Inferior parietal cortex (tissue), 1 donor: ENCODE measurements around the gene HES2.
"Not testable (repeated sequence)": the region's sequence is repeated elsewhere in the genome, so short reads cannot be mapped to it uniquely, and the experiment has no call there.

Experiments used
- DNase-seq: peaks from one replicate; pipeline ENCODE4 v3.0.0-alpha.2; 2016; ENCODE audit errors: extremely low spot score

Gene HES2

GRCh38 chr1:6419804-6420453 lies at the start of gene HES2:
HES2 (minus strand) TSS chr1:6419919; CDS start chr1:6419820, 99 bp downstream.
- no peak for DNase-seq

DNA sequence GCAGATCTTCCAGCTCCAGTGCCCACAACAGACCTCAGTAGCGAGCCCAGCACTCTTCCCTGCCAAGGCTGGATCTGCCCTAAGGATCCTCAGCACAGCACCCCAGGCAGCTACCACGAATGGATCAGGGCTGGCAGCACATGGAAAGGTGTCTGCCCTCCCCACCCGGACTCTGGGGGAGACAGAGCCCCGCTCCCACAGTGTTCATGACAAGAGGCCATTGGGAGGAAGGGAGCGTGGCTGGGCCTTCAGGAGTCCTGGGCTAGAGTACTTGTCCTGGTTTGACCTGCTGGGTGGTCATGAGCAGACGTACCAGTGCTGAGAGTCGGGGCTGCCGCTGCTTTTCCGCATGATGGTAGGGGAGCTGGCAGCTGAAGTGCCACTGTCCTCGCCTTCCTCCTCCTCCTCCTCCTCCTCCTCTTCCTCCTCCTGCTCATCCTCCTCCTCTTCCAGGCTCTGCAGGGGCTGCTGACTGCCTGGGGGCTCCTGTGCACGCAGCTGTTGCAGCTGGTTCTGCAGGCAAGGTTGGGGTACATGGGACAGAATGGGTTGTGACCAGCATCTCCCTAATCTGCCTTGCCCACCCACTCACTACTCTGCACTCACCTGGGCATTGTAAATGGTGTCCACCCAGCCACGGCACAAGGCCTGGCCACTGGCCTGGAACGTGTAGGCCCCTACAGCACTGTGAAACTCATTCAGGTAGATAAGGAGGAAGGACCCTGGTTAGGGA lies 49.2 kb upstream of the HES2 start:
- DNase-seq: no peak

- DNase-seq: no peak
Observed at GRCh38 chr1:6467744-6468688, 48.3 kb upstream of the HES2 start.

GRCh38 chr1:6467224-6467623 lies 47.5 kb upstream of the HES2 start:
- DNase-seq: no peak

DNA sequence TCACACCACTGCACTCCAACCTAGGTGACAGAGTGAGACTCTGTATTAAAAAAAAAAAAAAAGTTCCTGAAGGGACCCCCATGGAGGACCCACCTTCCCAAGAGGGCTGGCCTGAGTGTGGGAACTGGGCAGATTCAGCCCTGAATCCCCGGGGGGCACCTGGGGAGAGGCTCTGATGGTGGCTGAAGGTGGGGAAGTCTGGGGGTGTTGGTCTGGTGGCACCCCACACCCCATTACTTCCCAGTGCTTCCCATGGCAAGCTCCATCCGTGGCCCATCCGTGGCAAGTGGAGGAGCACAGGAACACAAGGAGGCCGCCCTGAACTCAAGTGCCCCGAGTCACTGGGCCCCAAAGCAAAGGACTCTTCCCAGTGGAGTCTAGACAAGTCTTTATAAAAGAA lies 47.0 kb upstream of the HES2 start:
- no peak for DNase-seq

DNA sequence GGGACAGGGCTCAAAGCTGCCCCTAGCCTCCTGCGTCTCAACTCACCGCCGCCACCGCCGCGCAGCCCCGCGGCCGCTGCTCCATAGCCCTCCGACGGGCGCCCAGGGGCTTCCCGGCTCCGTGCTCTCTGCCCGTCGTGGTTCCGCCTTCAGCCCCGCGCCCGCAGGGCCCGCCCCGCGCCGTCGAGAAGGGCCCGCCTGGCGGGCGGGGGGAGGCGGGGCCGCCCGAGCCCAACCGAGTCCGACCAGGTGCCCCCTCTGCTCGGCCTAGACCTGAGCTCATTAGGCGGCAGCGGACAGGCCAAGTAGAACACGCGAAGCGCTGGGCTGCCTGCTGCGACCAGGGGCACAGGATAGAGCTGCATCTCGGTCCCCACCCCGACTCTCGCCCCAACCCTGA lies 46.3 kb upstream of the HES2 start, which contains the start of gene TNFRSF25:
TSS of gene TNFRSF25 (minus strand) at position 151 of the 400 bp plus-strand sequence. CDS start at position 85, 66 bp downstream.
- no peak for DNase-seq

DNA sequence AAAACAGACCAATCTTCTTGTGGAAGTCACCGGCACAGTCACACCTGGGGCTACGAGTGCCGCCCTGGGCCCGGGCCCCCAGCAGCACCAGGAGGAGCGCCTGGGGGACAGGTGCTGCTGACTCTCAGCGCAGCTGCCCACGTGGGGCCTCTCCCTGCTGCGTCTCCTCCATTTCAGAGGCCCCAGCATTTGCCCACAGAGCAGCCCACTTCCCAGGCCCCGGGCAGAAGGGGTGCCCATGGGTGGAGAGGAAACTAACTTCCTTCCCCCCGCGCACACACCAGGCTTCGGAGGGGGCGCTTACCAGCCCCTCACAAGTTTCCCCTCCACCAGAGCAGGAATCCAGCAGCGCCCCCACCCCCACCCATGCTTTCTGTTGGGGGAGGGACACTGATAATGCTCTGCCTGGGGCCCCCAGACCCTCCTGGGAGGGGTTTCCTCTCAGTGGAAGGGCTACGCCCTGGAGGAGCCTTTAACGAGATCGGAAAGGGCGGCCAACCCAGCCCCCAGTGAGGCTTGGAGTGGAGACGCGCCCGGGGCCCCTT lies 45.8 kb upstream of the HES2 start:
- DNase-seq: no peak

DNA sequence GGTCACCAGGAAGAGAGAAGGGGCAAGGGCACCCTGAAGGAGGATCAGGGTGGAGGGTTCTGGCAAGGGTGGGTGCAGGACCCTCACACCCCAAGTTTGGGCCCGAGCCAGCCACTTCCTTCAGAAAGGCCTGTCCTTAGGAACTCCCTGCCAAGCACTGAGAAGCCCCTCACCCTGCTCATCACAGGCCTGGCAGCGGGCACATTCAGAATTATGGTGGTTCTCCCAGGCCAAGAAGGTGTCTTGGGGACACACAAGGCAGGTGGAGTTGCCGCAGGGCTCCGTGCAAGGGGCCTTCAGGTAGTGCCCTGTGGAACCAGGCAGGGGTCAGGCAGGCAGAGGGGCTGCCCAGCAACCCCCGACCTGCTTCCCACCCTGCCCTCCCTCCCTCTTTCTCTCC lies 45.2 kb upstream of the HES2 start:
- no peak for DNase-seq

DNA sequence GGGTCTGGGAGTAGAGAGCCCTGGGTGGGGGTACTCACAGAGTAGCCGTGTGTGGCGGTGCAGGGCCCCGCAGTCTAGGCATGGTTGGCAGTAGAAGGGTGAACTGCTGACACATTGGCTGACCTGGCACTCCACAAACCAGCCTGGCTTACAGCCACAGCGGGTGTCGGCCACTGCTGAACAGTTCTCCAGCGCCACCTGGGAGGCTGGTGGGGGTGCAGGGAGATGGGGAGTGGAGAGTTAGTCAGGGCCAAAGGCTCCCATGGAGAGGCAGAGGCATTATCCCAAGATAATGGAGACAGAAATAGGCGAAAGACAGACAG lies 44.8 kb upstream of the HES2 start:
- no peak for DNase-seq

DNA sequence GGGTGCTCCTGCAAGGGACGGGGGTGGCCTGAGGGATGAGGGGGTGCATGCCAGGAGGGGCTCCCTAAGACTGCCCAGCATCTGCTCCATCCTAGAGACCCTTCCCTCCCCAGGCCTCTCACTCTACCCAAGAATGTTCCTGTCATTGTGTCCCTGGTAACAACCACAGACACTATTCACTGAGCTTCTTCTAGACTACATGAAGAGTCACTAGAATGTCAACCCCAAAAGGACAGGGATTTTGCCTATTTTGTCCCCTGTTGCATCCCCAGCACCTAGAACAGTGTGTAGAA lies 43.3 kb upstream of the HES2 start:
- DNase-seq: no peak

- DNase-seq: no peak
Observed at GRCh38 chr1:6462412-6463119, 42.8 kb upstream of the HES2 start.

DNA sequence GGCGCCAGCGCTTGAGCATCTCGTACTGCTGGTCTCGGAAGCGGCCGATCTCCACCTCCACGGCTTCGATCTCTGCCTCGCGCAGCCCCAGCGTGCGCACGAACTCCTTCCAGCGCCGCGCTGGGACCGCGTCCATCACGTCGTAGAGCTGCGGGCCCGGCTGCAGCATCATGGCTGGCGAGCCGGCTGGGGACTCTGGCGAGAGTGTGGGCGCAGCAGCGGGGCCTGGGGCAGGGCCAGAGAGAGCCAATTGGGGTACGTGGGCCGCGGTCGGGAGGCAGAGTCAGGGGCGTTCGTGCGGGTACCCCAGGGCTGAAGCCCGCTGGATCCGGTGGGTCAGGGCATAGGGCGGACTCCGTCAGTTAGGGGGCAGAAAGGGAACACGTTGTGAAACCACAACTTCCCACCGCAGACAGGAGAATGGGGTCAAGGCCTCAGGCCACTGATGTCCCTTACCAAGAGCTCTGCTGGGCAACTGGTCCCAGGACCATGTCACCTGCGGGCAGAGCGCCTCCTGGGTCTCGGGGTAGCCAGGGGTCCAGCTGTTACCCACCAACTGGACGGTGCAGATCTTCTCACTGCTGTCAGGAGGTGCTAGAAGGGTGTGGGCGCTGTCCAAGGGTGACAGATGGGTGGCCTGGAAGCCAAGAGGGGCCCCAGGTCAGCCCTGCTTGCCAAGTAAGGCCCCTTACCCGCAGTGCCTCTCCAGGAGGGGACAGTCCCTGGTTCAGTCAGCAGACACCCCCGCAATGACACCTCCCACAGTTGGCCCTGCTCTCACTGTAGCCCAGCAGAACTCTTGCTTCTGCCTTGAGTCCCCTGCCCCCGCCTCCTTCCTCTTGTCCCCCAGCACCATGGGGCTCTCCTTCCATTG lies 42.1 kb upstream of the HES2 start:
- no peak for DNase-seq

GRCh38 chr1:6461051-6461530 lies 41.4 kb upstream of the HES2 start:
- no peak for DNase-seq

GRCh38 chr1:6460301-6461050 lies 40.8 kb upstream of the HES2 start:
- DNase-seq: no peak

- DNase-seq: no peak
Observed at GRCh38 chr1:6459850-6460265, 40.1 kb upstream of the HES2 start.

DNA sequence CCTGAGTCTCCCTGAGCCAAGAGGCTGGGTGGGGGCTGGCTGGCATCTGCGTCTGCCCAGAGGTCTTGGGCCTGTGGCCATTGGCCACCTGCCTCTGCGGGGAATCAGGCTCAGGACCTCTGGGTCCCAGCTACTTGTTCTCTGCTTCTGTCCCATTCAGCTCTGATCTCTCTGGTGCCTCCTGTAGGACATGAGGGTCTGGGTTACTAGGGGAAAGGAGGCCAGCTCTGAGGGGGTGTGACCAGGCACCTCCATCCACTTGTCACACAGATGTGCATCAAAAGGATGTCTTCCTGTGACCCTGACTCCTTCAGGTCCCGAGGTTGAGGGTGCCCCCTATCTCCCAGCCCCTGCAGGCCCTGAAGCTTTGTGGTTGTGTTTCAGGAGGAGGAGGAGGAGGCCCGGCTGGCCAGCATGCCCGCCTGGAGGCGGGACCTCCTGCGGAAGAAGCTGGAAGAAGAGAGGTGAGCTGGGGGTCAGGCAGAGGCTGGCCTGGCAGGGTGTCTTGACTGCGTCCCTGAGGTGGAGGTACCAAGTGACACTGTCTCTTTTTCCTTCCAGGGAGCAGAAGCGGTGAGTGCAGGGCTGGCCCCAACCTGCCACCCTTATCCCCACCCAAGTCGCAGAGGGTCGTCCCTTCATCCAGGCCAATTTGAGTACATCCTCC lies 37.2 kb upstream of the HES2 start:
- DNase-seq: no peak

GRCh38 chr1:6455752-6456520 lies 36.2 kb upstream of the HES2 start:
- not testable (repeated sequence) for DNase-seq
